OCI-LY7 (cell line): Measurements from ENCODE around the gene NUB1.

Experiments used
- EZH2phosphoT487 ChIP-seq: fragments of 200-600 bp; sonication (generic); IDR thresholded peaks from 2 replicates; pipeline ENCODE4 v1.6.1; 2018; ENCODE audit warnings: low read depth, borderline replicate concordance, mild to moderate bottlenecking, mixed run types, antibody characterized with exemption, low read length, moderate library complexity, mixed read lengths
- TF ChIP-seq, protein P1 (sequence below): fragments of 200-600 bp; sonication (generic); conservative IDR thresholded peaks from 2 replicates; pipeline ENCODE4 v1.5.1; 2014; ENCODE audit warnings: mild to moderate bottlenecking, antibody characterized with exemption, low read length, moderate library complexity, mixed read lengths

DNA sequence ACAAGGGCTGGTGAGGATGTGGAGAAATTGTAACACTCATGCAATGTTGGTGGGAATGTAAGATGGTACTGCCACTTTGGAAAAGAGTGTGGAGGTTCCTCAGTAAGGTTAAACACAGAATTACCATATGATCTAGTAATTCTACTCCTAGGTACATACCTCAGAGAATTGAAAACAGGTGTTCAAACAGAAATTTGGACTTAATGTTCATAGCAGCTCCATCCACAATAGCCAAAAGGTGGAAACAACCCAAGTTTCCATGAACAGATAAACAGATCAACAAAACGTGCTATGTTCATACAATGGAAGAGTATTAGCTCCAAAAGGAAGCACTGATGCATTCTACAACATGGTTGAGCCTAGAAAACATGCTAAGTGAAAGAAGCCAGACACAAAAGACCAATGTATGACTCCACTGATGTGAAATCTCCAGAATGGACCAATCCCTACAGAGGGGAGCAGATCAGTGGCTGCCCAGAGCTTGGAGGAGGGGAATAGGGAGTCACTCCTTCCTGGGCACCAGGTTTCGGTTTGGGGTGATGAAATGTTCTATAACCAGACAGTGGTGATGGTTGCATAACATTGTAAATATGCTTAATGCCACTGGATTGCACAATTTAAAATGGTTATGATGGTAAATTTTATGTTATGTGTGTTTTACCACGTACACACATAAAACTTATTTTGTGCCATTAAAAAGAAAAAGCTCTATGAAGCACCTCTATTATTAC lies 73.9 kb downstream of the NUB1 start:
- TF ChIP-seq, protein P1, sequence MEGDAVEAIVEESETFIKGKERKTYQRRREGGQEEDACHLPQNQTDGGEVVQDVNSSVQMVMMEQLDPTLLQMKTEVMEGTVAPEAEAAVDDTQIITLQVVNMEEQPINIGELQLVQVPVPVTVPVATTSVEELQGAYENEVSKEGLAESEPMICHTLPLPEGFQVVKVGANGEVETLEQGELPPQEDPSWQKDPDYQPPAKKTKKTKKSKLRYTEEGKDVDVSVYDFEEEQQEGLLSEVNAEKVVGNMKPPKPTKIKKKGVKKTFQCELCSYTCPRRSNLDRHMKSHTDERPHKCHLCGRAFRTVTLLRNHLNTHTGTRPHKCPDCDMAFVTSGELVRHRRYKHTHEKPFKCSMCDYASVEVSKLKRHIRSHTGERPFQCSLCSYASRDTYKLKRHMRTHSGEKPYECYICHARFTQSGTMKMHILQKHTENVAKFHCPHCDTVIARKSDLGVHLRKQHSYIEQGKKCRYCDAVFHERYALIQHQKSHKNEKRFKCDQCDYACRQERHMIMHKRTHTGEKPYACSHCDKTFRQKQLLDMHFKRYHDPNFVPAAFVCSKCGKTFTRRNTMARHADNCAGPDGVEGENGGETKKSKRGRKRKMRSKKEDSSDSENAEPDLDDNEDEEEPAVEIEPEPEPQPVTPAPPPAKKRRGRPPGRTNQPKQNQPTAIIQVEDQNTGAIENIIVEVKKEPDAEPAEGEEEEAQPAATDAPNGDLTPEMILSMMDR: no peak
- TF ChIP-seq EZH2phosphoT487: no peak
